Measurements from ENCODE around the gene SVIL. TPM values are rescaled to one million over a fixed set of nuclear protein-coding genes. Genes with fewer than 3 reads are reported as not detected.
"Not testable (repeated sequence)": the region's sequence is repeated elsewhere in the genome, so short reads cannot be mapped to it uniquely, and the experiment has no call there.

The SVIL gene
- total RNA-seq, 4 donors from 2014 or later, result 1,040 to 1,354 (median 1,121) TPM

- no peak overlapping the region for H3K4me3 ChIP-seq
- H3K9me3 ChIP-seq, result no peaks in the 10 kb centered on the region
- H3K36me3 ChIP-seq, result peaks cover 0 to 20% of the 10 kb centered on the region in 2 donors
- in situ Hi-C loops (cut with MboI; ENCODE audit: low sequenced_read_pairs in 4 of 4) (no loop called here), intact Hi-C loops (cut with DNase I; ENCODE audit: low total_unique reads) (no loop called here)
- DNase-seq, result no peak
- H3K4me1 ChIP-seq, result peaks cover 53 to 59% of the 10 kb centered on the region in 2 donors
- H3K27ac ChIP-seq, result peak overlapping the region; percentile 57 to 75 (median 71)
- ATAC-seq, result no peak
- TF ChIP-seq POLR2A (IDR thresholded peaks at IDR 0.05), result no peak
- TF ChIP-seq CTCF (IDR thresholded peaks at IDR 0.05 in 4 of 5, conservative IDR thresholded peaks at IDR 0.05 in 1 of 5), result no peak
- H3K27me3 ChIP-seq, result no peaks in the 10 kb centered on the region
These were observed 67.8 kb downstream of the SVIL start for GRCh38 chr10:29567003-29567402.

GRCh38 chr10:29566209-29566608, 68.6 kb downstream of the SVIL start:
- peak overlapping the region in 3 of 4 donors; percentile 70 to 75 (median 72) for H3K27ac ChIP-seq
- in situ Hi-C loops (cut with MboI; ENCODE audit: low sequenced_read_pairs in 4 of 4); intact Hi-C loops (cut with DNase I; ENCODE audit: low total_unique reads): not testable (repeated sequence)

GRCh38 chr10:29563420-29564035, 71.2 kb downstream of the SVIL start:
- ATAC-seq (no peak), DNase-seq (no peak)
- H3K27ac ChIP-seq, result peak overlapping the region; percentile 56 to 75 (median 59)
- peaks cover 53 to 66% of the 10 kb centered on the region in 2 donors for H3K4me1 ChIP-seq
- no peak overlapping the region for H3K4me3 ChIP-seq
- TF ChIP-seq POLR2A (IDR thresholded peaks at IDR 0.05), result no peak
- no peak for TF ChIP-seq CTCF (IDR thresholded peaks at IDR 0.05 in 4 of 5, conservative IDR thresholded peaks at IDR 0.05 in 1 of 5)
- no peaks in the 10 kb centered on the region for H3K27me3 ChIP-seq
- no peaks in the 10 kb centered on the region for H3K9me3 ChIP-seq
- H3K36me3 ChIP-seq, result peaks cover 0 to 38% of the 10 kb centered on the region in 2 donors
- intact Hi-C loops (cut with DNase I; ENCODE audit: low total_unique reads), result no loop called here
- in situ Hi-C loops (cut with MboI; ENCODE audit: low sequenced_read_pairs in 4 of 4), result no loop called here

More at GRCh38 chr10:29566209-29566608, 68.6 kb downstream of the SVIL start:
- DNase-seq, H3K4me3 ChIP-seq, ATAC-seq, H3K27me3 ChIP-seq, H3K9me3 ChIP-seq: not testable (repeated sequence)
- H3K36me3 ChIP-seq, result peaks cover 0 to 28% of the 10 kb centered on the region in 2 donors
- H3K4me1 ChIP-seq, result peaks cover 51 to 59% of the 10 kb centered on the region in 2 donors

- ATAC-seq; H3K27me3 ChIP-seq; intact Hi-C loops (cut with DNase I; ENCODE audit: low total_unique reads); H3K9me3 ChIP-seq; DNase-seq; in situ Hi-C loops (cut with MboI; ENCODE audit: low sequenced_read_pairs in 4 of 4); H3K4me3 ChIP-seq: not testable (repeated sequence)
- H3K4me1 ChIP-seq, result peaks cover 56 to 64% of the 10 kb centered on the region in 2 donors
- H3K27ac ChIP-seq, result peak overlapping the region; percentile 0 to 82 (median 78)
- peaks cover 0 to 42% of the 10 kb centered on the region in 2 donors for H3K36me3 ChIP-seq
These were observed 71.8 kb downstream of the SVIL start for GRCh38 chr10:29563006-29563405.

- peak; percentile 40 to 71 for ATAC-seq
- Histone ChIP-seq H3K36me3 (peaks cover 0 to 51% of the 10 kb centered on the region in 2 donors), H3K9me3 (no peaks in the 10 kb centered on the region), H3K4me3 (no peak overlapping the region), H3K27ac (peak overlapping the region; percentile 74 to 82 (median 81)), H3K4me1 (peaks cover 64 to 69% of the 10 kb centered on the region in 2 donors), H3K27me3 (no peaks in the 10 kb centered on the region)
- DNase-seq, result no peak
- in situ Hi-C loops (cut with MboI; ENCODE audit: low sequenced_read_pairs in 4 of 4), result no loop called here
- TF ChIP-seq POLR2A (IDR thresholded peaks at IDR 0.05) (no peak), CTCF (IDR thresholded peaks at IDR 0.05 in 4 of 5, conservative IDR thresholded peaks at IDR 0.05 in 1 of 5) (no peak)
- intact Hi-C loops (cut with DNase I; ENCODE audit: low total_unique reads), result no loop called here
These were observed 74.8 kb downstream of the SVIL start for GRCh38 chr10:29559996-29560395.
